ENCODE data around the gene TMEM248. TPM values are rescaled to one million over a fixed set of nuclear protein-coding genes. Genes with fewer than 3 reads are reported as not detected.

TMEM248 gene
- total and polyA plus RNA-seq, 10 of the 15 experiments (the other 5 are each of a cell fraction or from before 2014, with no cell fraction given) = 6.3 to 93.5 (median 64.9) TPM

DNA sequence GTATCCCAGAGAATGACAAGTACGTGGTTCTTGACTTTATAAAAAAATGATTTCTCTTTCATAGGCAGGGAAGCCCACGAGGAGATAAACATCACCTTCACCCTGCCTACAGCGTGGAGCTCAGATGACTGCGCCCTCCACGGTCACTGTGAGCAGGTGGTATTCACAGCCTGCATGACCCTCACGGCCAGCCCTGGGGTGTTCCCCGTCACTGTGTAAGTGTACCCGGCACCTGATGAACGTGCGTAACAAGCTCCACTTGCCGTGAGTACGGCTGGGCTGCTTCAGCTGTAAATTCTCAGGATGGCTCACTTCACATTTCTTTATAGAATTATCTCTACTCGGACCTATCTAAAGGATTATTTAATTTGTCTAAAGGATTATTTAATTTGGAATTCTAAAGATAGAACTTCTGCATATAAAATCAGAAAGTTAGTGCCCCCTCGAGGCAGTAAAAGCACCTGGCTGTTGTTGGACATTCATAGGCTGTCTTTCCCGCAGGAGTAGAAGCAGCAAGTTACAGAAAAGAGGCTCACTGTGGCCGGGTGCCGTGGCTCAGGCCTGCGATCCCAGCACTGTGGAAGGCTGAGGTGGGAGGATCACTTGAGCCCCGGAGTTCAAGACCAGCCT lies 27.6 kb downstream of the TMEM248 start:
- intact Hi-C loops (cut with micrococcal nuclease; ENCODE audit: unreplicated experiment) = no loop called here
- Histone ChIP-seq H3K27me3 (replicated peaks in 1 of 2; ENCODE audit: control insufficient read depth in 2 of 2, insufficient read depth in 2 of 2, low read length in 1 of 2) (no peaks in the 10 kb centered on the region), H3K9ac (ENCODE audit: control insufficient read depth, insufficient read depth, low read length) (no peak overlapping the region), H3K4me2 (ENCODE audit: control insufficient read depth, insufficient read depth) (no peak overlapping the region), H3K4me3 (no peak overlapping the region), H3K36me3 (ENCODE audit: control insufficient read depth in 2 of 2, insufficient read depth in 2 of 2, low read length in 1 of 2) (peaks cover 22 to 27% of the 10 kb centered on the region in 2 experiments), H3K79me2 (ENCODE audit: control insufficient read depth, insufficient read depth, low read length) (no peaks in the 10 kb centered on the region), H3K9me3 (replicated peaks; ENCODE audit: control insufficient read depth, insufficient read depth, low read length) (no peaks in the 10 kb centered on the region), H4K20me1 (ENCODE audit: control insufficient read depth, insufficient read depth) (no peaks in the 10 kb centered on the region; the same call in 1 of the 2 replicates), H2AFZ (ENCODE audit: control insufficient read depth, low read depth, low read length) (no peak overlapping the region), H3K27ac (ENCODE audit: control insufficient read depth, insufficient read depth) (no peak overlapping the region), H3K4me1 (ENCODE audit: control insufficient read depth, insufficient read depth, low read length) (no peaks in the 10 kb centered on the region)
- no peak for TF ChIP-seq STAT1 (conservative IDR thresholded peaks at IDR 0.05)
- TF ChIP-seq SPI1 (IDR thresholded peaks at IDR 0.05; ENCODE audit: borderline replicate concordance, insufficient read depth, low read depth, low read length) = no peak
- TF ChIP-seq CHD2 (IDR thresholded peaks at IDR 0.05; ENCODE audit: borderline replicate concordance, low read depth, low read length) = no peak
- no peak for TF ChIP-seq POLR2AphosphoS5 (IDR thresholded peaks at IDR 0.05; ENCODE audit: low read length)
- TF ChIP-seq BCL3 (IDR thresholded peaks at IDR 0.05; ENCODE audit: borderline replicate concordance, insufficient read depth, low read depth, low read length, poor library complexity, severe bottlenecking) = no peak
- no peak for TF ChIP-seq CHD4 (IDR thresholded peaks at IDR 0.05)
- no peak for TF ChIP-seq CBX3 (IDR thresholded peaks at IDR 0.05; ENCODE audit: borderline replicate concordance, low read depth)
- no peak for TF ChIP-seq PAX5 (IDR thresholded peaks at IDR 0.05; ENCODE audit: borderline replicate concordance, low read depth, low read length)
- TF ChIP-seq BACH1 (IDR thresholded peaks at IDR 0.05; ENCODE audit: borderline replicate concordance) = no peak
- no peak for TF ChIP-seq SP1 (IDR thresholded peaks at IDR 0.05; ENCODE audit: low read depth, low read length)
- BruUV-seq (replicated peaks) = no TSS peak
- DNase-seq (ENCODE audit: low read depth, low spot score) = no peak
- POLR2A ChIA-PET = no interaction called here
- RAD21 ChIA-PET (ENCODE audit: unreplicated experiment) = no interaction called here
- in situ Hi-C loops (cut with MboI) = no loop called here
- CTCF ChIA-PET = no interaction called here
- SMC1A ChIA-PET (ENCODE audit: uncharacterized antibody, unreplicated experiment) = no interaction called here
- WGBS (ENCODE audit: insufficient coverage, insufficient replicate concordance, low lambda C conversion rate, missing lambda C conversion rate) = 97% methylated on average over 18 of the region's 19 CpGs
- FAIRE-seq = no peak
- no peak for ATAC-seq

All from GM12878 (cell line).